CD4-positive, alpha-beta T cell treated with Interleukin-12 subunit alpha and Interleukin-12 subunit beta, for 1 hour (primary cell): ENCODE measurements around the gene SSTR3.
"Not testable (repeated sequence)": the region's sequence is repeated elsewhere in the genome, so short reads cannot be mapped to it uniquely, and the experiment has no call there.

Experiments
- DNase-seq: peaks from one replicate; pipeline ENCODE4 v3.0.0-alpha.2; 2020

The SSTR3 gene

DNA sequence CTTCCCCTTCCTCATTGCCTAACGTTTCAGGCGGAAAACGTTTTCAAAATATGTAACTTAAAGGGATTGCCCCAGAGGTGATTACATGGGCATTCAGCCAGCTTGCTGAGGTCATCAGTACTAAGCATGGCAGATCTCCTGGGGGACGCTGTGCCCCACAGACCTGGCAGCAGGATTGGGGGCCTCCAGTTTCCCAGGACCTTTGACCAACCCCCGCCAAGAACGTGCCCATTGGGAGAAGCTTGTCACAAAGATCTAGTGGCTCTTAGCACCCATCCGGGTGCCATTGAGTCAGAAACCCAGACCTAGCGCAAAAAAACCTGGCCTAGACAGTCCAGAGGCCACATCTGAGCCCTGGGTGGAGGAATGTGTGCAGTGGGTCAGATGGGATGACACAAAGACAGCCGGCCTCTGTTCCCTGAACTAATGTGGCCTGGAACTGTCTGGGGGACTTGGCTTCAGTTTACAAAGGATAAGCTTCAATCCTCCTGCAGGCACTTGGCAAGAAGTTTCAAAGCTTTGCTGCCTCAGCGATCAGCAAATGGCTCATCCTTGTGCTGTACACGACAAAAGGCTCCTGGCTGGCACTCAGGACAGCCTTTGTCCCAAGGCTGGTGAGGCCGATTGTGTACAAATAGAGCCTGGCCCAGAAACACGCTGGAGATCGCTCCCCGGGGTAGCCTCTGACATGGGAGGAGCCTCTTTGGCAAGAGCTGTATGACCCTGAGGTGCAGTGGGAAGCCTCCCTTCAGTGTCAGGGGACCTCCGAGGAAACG is 33.7 kb downstream of the SSTR3 start:
- no peak for DNase-seq

DNA sequence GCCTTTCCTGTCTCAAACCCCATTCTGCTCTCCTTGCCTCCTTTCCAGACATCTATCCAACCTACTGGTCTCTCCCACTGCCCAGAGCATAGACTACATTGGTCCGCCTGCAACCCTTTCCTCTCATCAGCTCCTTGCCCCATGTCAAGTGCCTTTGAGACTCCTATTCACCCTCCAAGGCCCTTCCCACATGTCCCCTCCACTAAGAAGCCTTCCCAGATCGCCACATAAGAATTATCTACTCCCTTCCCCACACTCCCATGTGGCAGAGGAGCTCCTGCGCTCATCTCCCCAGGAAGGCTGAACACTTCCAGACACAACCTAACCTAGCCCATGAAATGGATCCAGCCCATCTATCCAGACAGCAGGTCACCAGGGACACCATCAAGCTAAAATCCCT is 34.5 kb downstream of the SSTR3 start:
- no peak for DNase-seq

DNA sequence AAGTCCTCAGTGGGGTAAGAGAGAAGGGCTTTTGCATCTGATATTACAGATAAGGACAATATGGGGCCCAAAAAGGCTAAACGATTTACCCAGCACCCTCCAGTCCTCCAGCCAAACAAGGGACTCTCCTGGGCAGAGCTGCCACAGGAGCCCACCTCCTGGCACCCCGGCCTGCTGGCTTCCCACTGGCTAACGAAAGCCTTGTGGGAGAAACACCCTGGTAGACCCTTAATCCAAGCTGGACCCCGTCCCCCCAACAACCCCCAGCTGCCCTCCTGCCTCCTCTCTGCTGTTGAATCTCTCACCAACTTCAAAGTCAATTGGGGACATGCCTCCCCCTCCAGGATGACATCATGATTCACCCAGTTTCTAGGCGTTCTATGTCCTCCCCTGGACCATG is 35.1 kb downstream of the SSTR3 start:
- no peak for DNase-seq

DNA sequence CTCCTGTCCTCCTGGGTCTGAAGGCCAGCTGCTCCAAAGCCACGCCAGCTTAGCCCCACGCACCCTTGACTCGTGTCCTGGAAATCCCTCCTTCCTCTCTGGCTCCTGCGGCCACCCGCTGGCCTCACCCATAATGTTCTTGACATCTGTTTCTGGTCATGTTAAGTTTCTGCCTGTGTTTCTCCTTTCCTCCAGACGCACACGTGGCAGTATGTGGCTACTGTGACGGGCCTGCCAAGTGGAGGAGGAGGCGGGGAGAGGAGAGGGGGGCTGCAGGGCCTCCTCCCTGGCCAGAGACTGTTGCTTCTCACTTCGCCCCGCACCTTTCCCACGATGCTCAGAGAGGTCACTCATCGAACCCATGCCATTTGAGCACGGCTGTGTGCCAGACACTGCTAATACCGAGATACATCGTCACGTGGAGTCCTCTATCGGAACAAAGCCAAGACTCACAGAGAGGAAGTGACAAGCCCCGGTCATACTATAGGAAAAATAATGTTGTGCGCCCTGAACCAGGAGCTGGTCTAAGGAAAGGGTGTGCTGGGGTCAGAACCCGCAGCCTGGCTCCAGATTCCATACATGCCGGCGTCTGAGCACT is 35.7 kb downstream of the SSTR3 start:
- DNase-seq, result no peak

DNA sequence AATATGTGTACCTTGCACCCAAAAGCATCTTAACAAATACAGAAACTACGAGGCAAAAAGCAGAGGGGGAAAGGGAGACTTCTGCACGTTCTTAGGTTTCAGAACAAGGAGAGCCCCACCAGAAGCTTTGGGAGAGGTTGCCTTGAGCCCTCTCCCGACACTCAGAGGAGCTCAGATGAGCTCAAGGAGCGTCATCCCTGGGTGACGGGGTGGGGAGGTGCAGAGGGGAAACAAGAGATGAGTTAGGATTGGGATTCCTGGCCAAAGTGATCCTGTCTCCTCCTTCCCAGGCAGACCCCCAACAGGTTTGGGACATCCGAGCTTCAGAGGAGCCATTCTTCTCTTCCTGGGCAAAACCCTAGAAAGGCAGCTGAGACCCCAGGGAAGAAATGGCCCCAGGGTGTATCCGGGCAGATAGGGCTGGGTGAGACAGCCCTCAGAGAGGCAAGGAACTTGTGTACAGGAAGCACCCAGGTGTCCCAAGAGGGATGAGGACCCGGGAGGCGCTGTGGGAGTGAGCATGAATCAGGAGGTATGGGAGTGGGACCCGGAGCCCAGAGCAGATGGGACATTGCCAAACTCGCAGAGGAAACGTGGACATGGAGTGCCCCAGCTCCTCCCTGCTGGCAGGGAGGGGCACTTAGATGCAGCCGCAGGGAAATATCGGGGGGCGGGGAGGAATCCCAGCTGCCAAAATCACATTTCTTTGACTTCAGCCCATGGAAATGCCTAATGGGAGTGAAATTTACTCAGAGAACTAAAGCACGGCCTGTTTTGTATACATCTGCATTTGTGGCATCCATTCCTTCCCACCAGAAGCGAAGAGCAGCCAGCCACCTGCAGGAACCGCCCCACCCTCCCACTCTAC is 36.6 kb downstream of the SSTR3 start:
- no peak for DNase-seq

DNA sequence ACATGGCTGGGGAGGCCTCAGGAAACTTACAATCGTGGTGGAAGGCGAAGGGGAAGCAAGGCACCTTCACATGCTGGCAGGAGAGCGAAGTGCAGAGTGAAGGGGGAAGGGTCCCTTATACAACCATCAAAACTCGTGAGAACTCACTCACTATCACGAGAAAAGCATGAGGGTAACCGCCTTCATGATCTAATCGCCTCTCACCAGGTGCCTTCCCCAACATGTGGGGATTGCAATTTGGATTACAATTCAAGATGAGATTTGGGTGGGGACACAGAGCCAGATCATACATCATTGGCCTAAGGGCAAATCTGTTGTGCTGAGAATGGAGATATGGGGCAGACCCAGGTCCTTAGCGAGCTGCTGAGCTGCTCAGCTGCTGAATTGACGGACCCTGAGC is 37.3 kb downstream of the SSTR3 start:
- no peak for DNase-seq

DNA sequence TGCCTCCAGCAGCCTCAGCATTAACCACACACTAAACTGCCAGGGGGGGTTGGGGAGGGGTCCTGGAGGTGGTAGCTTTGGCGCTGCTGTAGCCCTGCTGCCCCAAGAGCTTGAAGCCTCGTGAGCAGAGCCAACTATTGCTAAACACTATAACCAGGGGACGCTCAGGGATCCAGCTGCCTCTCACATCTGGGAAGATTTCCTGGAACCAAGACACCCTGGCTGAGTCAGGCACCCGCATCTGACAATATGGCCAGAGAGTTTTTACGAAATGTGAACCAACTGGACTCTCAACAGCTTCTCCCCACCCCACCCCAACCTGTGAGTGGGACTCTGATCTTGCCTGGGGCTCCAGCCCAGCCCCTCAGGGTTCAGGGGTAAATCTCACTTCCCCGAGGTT is 38.6 kb downstream of the SSTR3 start:
- no peak for DNase-seq

DNA sequence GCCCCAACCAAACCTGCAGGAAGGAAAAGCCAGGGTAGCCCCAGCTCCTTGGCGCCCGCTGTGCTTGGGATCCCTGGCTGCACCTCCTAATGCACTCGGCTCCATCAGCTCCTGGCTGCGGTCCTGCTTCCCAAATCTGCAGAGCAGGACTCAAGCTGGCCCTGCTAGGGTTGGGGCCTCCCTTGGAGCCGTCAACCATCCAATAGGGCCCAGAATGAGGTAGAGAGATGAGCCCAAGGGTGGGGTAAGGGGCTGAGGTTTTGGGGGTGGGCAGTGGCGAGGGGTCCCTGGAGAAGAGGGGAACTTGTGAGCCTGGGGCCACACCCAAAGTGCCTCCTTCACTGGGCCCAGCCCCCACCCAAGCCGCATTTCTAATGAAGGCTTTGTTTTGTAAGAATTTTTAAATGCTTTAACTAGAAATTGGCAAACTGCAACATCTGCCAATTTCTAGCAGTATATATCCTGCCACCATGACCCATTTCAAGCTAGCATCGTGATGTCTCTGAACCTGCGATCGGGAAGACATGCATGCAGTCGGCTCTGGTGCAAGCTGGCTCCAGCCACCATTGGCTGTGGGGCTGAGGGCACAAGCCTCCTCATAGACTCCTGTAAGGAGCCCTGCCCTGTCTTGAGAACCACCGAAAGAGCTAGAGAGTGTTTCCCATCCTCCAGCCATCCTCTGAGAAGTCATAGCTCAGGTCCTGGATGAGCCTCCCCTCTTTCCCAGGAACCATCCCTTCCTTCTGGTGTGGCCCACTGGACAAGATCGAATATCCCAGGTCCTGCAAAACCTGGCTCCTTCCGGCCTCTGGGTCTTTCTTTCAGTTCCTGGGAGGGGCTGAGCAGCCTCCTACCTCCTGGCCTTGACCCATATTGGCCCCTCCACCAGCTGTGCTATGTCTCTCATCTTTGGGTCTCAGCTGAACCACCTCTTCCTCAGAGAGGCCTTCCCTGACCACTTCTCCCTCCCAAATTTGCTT is 39.7 kb downstream of the SSTR3 start:
- DNase-seq, result no peak

DNA sequence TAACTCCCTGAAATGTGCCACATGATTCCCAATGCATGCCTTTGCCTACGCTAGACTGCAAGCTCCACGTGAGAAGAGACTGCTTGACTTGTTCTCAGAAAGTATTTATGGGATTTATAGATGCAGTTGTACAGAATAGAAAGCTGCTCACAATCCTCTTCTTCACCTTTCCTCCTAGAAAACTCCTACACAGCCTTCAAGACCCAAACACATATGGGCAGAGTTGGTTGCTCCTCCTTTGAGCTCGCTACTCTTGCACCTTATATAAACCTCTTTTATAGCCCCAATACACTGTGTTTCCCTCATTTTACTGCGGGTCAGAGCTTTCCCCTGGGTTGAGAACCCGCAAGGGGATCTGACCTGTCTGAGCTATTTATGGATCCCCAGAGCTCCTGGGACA is 40.6 kb downstream of the SSTR3 start:
- no peak for DNase-seq

DNA sequence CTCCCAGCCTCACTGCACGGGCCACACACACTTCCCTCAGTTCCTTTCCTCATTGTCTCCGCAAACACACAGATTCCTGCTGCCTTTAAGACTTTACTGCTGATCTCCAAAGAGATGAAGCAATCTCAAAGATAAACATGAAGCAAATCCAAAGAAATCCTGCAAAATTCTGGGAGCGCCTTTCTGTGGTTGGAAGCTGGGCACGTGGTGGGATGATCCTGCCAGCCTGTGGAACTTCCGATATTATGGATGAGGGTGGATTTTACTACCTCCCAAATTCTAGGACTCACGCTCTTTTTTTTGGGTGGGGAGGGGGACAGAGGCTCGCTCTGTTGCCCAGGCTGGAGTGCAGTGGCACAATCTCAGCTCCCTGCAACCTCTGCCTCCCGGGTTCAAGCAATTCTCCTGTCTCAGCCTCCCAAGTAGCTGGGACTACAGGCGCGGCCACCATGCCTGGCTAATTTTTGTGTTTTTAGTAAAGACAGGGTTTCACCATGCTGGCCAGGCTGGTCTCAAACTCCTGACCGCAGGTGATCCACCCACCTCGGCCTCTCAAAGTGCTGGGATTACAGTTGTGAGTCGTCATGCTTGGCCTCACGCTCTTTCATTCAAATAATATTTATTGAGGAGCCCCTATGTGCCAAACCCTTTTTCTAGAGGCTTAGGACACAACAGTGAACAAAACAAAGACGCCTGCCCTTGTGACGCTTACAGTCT is 41.4 kb downstream of the SSTR3 start:
- DNase-seq, result not testable (repeated sequence)

DNA sequence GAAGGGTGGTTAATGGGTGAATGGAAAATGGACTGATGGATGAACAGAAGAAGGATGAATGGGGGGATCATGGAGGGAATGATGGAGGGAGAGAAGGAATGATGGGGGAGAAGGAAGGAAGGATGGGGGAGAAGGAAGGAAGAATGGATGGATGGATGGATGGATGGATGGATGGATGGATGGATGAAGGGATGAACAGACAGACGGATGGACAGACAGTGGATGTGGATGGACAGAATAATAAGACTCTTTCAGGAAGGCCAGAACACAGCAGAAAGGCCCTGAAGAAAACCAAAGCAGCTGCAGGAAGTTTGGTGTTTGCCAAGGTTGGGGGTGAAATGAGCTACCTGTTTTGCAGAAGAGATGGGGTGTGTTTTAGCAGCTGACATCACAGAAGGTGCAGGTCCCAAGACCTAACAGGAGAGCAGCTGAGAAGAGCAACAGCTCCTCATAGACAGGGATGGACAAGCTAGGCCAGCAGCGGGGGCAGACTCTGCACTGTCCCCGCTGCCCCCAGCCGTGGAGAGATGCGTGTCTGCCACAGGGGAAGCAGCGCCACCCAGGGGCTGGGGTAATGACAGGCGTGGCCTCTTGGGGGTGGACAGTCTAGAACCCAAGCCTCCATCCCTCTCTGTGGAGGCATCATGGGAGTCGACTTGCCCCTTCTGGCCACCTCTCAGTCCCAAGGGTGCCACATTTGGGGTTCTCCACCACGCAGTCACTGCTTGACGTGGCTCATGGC is 42.2 kb downstream of the SSTR3 start:
- DNase-seq, result no peak

DNA sequence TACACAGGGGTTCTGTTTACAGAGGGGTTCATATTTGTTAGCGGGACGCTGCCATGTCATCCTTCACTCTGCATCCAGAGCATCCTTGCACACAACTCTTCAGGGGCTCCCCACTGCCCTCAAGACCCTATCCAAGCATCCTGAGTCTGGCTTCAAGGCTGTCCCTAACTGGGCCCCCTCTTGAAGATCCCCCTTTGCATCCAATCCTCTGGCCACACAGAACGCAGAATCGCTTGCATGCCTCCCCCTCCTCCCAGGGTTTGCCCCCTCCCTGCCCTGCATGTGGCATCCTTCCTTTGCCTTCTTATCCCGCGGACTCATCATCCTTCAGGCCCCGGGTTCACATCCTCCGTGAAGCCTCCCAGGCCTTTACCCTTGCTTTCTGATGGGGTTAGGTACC is 42.9 kb downstream of the SSTR3 start:
- DNase-seq, result no peak

DNA sequence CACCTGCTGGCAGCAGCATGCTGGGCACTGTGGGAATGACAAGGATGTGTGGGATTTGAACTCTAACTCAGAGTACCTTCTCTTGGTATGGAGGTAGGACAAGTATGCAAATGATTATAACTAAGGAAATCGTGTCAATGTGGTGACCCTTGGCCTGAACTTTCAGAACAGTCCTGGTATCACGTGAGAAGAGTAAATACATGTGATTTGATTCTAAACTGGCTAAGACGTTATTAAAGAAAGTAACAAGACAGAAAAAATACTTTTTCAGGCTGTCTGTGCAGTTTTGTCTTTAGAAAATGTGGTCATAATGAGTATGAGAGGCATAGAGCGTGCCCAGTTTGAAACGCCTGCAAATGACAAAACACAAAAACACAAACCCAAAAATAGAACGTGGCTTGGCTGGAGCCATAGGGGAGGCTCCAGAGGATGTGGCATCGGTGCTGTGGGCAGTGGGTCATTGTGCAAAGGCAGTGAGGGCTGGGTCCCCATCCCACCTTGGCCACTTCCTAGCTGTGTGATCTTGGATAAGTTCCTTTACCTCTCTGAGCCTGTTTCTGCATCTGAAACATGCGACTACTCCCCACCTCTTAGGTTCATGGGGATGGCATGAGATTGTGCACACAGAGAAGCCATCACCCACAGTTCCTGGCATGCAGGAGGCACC is 44.2 kb downstream of the SSTR3 start:
- DNase-seq, result no peak

DNA sequence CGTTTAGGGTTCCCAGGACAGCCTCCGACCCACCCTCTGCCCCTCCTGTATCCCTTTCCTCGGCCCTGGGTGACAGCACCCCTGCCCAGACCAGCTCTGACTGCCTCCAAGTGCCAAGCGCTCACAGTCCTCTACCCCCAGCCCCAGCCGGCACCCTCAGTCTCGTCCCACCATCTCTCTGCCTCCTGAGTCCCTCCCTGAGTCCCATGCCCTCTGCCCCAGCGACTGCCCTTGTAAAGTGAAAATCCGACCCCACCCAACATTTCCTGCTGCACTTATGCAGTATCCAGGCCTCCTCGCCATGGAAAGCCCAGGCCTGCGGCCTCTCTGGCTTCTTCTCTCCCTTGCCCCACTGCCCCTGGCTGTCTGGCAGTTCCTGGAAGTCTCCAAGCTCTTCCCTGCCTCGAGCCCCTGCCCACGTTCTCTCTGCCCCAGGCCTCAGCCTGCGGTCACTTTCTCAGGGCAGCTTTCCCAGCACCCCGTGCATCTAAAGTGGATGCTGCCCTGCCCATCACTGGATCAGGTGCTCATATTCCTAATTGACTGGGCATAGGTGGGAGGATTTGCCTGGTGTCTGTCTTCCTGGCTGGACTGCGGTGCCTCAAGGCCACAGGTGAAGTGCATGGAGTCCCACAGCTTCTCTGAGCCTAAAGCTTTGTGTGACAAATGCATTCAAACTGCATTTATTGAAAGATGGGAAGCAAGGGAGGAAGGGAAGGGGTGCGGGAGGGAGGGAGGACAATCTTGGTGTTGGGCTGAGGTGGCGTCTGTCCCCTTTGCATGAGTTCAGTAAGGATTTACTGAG is 44.9 kb downstream of the SSTR3 start:
- no peak for DNase-seq

DNA sequence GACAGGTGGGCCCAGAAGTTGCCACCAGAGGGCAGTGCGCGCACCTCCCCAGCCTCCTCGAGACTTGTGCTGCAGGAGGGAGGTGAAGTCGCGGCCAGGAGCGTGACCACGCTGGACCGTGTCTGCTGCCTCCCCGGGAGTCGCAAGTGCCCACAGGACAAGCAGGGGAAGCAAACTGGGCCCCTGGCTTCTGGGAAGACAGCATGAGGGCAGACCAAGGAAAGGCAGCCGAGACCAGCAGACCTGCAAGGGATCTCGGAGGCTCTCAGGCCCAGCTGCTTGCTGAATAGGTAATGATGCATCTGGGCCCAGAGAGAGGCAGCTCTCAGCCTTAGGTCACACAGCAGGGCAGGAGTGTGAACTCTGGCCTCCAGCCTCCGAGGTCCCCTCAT is 45.6 kb downstream of the SSTR3 start:
- DNase-seq, result peak; percentile 85

DNA sequence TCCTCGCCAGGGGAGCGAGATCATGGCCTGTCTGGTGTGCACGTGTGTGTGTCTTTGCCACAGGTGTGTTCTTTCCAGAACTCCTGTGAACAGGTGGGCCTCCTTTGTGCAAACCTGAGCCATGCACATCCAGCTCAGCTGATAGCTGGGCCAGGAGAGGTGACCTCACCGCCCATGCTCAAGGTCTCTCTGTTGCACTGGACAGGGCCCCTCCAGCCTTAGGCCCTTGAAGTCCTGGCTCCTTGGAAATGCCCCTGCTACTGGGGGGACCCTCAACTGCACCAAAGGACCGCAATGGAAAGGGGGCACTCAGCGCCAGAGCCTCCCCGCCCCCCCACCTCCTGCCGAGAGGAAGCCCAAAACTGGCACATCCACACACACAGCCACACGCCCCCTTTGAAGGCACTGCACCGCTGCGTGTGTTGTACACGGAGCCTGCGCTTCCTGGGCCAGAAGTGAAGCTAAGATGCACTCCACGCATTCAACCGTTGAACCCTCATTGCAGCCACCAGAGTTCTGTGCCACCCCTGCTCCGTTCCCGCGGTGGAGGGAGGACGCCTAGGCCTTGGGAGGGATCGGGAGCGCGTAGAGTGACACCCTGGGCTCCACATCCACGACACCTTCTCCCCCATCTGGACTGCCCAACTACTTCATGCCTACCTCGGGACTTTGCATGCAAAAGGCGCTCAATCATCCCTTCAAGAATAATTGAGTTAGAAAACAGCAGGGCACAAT is 46.2 kb downstream of the SSTR3 start:
- DNase-seq, result no peak

DNA sequence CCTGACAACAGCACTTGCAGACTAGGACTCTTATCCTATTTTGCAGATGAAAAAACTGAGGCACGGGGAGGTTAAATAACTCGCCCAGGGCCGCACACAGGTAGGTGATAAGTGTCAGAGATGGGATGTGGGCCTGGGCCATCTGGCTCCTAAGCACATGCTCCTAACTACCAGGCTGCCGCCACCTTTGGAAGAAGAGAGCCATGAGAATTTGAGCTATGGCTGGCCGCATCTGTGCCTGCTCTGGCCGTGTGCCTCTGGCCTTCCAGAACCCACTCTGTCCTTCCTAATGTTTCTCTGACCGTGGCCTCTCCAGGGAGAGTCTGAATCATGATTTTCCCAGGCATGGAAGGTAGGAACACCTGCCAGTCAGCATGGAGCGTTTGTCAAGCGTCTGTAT is 47.2 kb downstream of the SSTR3 start:
- no peak for DNase-seq

DNA sequence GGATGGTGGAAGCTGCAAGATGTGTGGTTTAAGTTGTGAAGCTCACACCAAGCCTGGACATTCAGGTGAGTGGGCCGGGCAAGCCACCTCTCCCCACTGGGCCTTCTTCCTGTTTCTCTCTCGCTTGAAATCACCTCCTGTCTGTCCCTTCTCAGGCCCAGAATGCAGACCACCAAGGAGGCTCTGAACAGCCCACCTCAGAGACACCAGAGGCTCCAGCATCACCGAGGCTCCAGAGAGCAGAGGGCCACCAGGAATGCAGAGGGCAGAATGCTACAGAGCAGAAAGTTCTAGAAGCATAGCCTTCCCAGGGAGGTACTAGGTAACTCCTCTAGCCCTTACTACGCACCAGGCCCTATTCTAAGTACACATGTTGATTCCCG is 47.8 kb downstream of the SSTR3 start:
- no peak for DNase-seq
